ENCODE data around the gene VEGFC.

Gene VEGFC, protein sequence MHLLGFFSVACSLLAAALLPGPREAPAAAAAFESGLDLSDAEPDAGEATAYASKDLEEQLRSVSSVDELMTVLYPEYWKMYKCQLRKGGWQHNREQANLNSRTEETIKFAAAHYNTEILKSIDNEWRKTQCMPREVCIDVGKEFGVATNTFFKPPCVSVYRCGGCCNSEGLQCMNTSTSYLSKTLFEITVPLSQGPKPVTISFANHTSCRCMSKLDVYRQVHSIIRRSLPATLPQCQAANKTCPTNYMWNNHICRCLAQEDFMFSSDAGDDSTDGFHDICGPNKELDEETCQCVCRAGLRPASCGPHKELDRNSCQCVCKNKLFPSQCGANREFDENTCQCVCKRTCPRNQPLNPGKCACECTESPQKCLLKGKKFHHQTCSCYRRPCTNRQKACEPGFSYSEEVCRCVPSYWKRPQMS

DNA sequence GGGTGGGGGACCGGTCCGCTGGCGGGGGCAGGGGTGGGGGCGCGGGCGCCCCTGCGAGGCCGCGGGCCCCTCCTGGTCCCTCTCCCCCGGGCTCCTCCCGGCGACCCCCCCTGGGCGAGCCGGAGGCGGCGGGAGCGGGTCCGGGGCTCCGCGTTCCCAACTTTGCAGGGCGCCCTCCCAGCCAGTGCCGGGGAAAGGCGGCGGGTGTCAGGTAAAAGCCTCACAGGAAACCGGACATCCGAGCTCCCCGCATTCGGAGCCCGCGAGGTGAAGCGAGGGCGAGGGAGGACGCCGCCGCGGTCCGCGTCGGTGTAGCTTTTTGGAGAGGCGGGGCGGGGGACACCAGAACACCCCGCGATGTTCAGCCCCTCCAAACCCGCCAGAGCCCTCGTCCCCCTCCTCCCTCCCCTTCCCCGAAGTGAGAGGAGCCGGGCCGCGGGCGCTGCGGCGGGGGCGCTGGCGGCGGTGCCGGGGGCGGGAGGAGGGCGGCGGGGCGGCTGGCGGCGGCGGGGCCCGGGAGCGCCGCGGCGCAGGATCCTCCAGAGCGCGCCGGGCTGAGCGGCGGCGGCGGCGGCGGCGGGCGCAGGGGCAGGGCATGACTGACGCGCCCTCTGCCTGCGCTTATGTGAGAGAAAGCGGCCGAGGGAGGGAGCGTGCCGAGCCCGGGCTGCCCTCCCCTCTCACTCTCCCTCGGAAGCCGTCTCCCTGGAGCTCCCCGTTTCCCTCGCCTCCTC is at the start of gene VEGFC:
TSS of gene VEGFC (minus strand) at position 597 of the 734 bp plus-strand sequence. CDS start 611 bp downstream, outside the sequence.
- DNase-seq (ENCODE audit: low read depth in 2 of 2) = no peak

DNA sequence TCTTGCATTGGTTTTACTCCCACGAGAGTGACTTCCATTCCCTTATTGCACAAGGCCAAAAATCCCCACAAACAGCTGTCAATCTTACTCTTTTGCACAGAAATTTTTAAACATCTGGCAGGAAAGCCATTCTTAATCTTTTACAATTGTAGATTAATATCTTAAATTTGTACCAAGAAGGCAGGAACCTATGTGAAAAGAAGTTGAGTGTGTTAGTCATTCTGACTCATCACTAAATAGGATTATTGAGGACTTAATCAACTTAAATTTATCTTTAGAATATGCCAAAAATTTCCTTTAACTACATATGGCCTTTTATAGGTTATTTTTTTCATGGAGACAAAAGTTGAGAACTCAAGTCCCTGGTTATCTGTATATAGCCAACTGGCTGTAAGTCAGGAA is 49.0 kb upstream of the VEGFC start:
- DNase-seq (ENCODE audit: low read depth in 2 of 2) = no peak

DNA sequence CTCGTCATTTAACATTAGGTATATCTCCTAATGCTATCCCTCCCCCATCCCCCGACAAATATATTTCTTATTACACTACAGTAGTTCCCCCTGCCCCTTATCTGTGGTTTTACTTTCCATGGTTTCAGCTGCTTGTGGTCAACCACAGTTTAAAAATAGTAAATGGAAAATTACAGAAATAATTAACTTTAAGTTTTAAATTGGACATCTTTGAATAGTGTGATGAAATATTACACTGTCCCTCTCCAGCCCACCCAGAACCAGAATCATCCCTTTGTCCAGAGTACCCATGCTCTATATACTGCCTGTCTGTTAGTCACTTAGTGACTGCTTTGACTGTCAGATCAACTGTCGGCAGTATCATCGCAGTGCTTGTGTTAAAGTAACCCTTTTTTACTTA is 47.4 kb upstream of the VEGFC start:
- DNase-seq (ENCODE audit: low read depth in 2 of 2) = no peak

DNA sequence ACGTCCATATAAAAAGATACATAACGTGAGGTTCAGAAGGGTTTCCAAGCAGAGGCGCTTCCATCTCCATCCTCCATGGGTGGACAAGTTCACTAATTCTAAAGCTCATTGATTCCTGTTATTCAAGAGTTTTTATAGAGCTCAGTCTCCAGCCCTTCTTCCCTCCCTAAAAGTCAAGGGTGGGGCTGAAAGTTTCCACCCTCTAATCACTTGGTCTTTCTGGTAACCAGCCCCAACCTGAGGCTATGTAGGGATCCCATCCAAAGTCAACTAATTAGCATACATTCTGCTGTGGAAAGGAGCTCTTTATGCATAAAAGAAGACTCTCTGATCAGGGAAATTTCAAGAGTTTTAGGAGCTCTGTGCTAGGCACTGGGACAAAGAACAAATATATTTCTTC is 46.9 kb upstream of the VEGFC start:
- no peak for DNase-seq (ENCODE audit: low read depth in 2 of 2)

DNA sequence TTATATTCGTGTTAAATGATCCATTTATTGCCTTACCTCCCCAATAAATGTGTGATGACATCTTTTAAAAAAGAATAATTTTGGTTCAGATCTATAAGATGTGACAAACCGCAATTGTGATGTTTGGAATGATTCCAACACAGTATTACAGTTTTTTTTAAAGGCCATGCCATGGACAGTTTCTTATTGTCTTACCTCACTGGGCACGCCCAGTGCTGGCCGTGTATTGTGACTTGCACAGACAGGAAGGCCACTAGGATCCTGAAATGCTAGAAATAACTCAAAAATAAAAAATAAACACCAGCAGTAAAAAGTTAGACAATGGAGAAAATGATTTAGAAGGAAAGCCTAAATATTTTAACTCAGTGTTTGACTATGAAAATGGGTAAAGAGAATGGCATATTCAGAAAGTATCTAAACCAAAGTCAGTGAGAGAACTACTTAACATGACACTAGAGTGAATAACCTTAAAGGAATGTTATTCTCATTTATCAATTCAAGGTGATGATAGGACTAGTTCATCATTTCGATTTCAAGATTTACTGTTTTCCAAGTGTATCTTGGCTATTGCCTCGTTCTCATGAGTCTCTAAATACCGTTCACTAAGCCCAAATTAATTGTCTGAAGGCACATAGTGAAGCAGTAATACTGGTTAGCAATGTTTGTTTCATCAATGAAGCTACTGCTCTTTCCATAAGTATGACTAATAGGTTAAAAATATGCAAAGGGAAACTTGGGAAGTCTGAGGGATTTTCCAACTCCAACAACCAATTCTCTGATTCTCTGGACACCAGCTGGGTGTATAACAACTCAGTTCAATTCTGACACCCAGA is 46.1 kb upstream of the VEGFC start:
- no peak for DNase-seq (ENCODE audit: low read depth in 2 of 2)

DNA sequence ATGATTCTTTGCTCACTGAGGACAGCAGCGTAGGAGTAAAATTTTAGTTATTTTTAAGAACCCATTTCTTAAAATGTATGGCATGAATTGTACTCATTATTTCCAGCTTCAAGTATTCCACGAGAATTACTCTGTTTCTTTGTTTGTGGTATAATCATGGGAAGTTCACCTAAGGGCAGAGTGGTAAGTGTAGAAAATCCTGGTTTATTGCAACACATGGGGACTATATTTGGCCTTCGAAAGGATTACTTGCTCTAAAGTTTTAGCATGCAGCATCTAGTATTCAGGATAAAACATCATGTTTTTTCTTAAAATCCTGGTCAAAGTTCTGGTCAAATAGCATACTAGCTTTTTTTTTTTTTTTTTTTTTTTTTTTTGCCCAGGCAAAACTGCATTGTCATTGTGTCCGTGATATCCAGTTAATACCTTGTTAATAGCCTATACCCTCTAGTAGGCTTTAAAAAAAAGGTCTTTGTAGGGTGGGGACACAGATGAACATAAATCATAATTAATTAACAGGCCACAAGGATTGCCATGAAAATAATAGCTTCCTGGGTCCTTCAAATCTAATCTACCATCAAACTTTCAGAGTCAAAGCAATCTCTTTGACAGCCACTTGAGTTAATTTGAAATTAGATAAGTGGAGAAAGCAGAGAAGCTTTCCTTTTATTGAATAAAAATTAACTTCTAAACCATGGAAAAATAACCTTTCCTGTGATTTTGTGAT is 44.6 kb upstream of the VEGFC start:
- DNase-seq (ENCODE audit: low read depth in 2 of 2) = no peak

DNA sequence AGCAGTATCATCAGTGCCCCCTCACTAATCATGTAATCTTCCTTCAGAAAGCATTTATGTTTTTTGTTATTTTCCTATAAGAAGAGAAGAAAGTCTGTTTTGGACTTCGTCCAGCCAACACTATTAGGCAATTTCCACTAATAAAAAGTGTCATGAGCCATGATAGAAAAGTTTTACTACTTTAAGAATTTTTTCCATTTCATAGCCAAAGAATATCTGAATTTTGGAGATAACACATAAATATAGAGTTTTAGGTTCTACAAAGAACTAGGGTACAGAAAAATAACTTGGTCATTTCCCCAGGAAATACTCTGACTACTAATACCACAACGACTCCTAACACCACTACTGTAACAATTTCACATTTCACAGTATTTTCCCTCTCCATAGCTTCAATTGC is 41.8 kb upstream of the VEGFC start:
- no peak for DNase-seq (ENCODE audit: low read depth in 2 of 2)

DNA sequence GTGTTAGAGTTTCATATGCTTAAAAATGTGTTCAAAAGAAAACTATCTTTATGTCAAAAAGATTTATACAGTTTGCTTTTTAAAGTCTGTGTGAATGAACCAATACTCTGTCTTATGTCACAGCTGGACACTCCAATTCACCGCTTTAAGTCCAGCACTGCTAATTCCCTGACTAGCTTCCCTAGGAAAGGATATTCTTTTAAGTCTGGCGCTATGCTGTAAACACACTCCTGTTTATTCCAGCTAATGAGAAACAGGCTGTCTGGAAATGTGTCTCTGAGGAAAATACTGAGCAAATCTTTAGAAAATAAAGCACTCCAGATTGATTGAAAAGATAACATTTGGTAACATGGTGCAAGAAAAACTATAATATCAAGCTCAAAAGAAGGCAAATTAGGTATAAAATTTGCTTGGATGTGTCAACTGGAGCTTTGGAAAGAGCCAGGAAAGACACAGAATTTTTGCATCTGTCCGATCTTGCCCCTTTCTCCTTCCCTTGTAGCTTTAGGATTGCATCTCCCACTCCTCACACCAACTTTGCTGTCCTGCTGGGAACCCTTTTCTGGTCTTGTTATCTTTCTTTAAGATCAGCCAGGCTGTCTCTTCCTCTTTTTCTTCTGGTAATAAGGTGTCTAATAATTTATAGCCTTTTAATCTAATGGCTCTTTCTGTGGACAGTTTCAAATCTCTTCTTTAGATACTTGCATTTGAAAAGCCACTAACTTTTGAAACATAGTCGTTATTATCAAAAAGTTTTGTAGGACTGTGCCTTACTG is 40.9 kb upstream of the VEGFC start:
- no peak for DNase-seq (ENCODE audit: low read depth in 2 of 2)

DNA sequence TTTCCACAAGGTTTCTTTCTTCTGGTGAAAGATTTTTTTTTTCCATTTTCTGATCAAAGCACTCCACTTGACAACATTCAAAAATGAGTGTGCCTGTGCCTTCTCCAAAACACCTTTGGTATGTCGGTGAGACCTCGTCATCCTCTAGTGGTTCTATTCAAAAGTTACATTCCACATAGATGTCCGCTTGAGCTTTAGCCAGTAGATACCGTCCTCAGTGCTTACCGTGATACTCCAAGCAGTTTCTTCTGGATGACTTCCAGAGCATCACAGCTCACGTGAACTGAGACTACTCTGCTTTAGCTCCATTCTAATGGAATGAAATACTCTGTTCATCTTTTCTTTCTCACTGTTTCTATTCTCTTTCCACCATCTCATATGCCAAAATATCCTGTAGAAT is 38.2 kb upstream of the VEGFC start:
- no peak for DNase-seq (ENCODE audit: low read depth in 2 of 2)

DNA sequence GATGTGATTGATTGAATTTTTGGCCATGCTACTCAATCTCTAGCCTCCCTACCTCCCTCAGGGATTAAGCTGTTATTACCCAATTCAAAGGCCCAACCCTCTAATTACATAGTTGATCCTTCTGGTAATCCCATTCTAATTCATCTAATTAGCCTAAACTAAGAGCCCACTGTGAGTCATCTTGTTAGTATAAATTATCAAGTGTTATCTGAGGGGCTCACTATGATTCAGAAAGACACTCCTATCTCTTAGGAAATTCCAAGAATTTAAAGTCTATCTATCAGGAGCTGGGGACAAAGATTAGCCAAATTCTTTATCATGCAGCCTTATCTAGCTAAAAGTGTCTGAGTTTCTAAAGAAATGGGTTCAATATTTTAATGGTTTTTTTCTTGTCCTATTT is 32.9 kb upstream of the VEGFC start:
- DNase-seq (ENCODE audit: low read depth in 2 of 2) = no peak

DNA sequence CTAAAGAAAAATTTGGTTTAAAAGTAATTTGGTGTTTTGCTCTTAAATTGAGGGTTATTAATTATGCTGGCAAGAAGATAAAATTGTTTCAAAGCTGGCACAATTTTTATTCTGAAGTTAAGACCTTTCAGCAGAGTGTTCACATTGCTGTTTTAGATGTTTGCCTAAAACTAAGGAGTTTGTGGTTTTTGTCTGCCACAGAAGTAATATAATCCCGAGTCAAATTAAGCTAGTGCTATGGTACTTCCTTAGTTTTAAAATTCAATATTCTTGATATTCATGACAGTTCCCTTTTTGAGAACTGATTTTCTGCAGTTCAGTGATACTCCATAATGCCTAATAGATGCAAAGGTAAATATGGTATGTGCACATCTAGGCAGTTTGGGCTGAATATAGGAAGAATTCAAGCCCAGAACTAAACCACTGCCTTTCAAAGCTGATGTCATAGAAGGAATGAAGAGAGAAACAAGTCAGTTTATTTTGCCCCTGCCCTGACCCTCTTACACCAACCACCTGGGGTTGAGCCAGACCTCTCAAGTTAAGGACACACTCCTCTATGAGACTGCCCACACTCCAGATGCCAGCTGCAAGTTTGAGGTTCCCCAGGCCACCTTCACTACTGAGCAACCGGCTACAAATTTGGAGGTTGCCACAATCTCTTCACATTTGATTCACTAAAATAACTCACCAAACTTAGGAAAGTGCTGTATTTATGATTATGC is 32.1 kb upstream of the VEGFC start:
- no peak for DNase-seq (ENCODE audit: low read depth in 2 of 2)

DNA sequence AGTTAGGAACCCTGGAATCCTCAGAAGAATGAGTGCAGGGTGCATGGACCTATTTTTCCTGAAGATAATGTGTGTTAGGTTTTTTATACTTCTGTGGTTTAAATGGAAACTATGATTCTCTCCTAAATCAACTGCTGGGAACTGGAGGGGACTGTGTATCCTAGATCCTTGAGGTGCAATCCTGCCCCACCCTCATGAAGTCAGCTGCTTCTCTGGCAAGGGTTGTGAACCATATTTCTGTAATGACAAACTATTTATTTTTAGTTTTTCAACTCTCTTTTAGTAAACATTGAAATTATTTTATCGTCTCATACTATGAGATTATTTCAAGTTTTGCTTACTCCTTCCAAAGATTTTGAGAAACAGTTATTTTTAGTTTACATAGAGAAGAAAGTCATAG is 25.8 kb upstream of the VEGFC start:
- no peak for DNase-seq (ENCODE audit: low read depth in 2 of 2)

DNA sequence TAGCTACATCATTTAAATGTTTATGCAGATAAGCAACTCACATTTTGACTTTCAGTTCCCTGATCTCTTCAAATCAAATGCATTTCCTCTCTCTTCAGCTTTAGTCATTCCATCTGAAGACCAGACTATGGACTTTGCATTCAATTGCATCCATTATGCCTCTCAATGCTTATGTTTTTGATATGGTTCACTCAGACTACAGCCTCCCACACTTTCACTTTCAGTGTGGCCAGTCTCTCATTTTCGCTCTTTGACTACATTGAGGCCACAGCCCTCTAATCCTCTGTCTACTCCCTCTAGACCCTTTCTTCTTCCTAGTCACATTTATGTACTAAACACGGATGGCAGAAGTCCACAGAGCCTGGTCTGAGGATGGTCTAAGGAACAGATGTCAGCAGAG is 24.5 kb upstream of the VEGFC start:
- DNase-seq (ENCODE audit: low read depth in 2 of 2) = no peak

DNA sequence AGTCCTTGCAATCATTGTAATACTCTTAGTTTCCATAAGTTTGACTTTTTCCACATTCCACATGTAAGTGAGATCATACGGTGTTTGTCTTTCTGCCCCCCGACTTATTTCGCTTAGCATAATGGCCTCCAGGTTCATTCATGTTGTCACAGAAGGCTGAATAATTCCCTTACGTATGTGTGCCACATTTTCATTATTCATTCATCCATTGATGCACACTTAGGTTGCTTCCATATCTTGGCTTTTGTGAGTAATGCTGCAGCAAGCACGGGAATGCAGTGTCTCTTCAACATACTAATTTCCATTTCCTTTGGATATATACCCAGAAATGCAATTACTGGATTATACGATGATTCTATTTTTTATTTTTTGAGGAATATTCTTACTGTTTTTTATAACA is 22.0 kb upstream of the VEGFC start:
- DNase-seq (ENCODE audit: low read depth in 2 of 2) = no peak

DNA sequence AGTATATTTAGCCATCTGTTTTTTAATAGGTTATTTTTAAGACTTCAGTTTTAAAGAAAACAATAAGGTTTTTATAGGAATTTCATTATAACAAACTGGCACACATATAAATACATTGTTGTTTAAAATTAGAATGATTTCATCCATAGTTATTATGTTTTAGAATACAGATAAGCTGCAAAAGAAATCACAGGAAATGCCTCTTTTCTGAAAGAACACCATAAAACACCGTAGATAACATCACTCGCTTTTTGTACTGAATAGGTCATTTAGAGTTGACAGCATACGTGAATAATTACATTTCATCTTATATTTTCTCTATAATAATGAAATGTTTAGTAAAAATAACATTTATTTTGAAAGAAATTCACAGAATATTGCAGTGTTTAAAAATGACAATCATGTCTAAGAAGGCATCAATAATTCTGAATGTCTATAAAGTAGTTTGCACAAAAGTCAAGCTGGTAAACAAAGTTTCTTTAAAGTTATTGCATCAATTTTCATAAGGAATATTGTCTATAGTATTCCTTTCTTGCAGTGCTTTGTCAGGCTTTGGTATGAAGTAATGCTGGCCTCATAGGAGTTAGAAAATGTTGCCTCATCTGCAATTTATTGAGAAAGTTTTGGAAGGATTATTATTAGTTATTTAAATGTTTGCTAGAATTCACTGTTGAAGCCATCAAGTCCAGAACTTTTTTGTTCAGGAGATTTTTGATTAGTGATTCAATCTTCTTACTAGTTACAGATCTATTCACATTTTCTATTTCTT is 17.9 kb upstream of the VEGFC start:
- DNase-seq (ENCODE audit: low read depth in 2 of 2) = no peak

DNA sequence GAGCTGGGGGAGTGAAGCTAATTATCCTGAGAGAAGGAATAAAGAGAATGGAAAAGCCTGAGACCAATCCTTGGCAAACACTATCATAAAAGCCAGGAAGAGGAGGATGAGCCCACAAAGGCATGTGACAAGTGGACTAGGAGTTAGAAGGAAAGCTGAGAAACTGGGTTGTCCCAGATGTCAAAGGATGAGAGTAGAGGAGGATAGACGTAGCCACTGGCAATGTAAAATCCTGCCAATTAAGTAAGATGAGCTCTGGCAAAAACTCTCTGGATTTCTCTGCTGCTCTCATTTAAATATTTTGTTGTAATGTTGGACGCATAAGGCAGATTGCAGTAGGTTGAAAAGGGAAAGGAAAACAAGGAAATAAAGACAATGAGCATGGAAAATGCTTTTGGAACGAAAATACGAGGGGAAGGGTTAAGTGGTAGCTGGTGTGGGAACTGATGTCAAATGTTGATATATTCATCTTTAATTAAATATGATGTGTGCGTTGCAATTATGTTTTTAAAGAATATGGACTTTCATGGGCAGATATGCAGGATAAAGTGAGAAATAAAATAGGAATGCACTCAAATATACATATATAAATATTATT is 14.2 kb upstream of the VEGFC start:
- DNase-seq (ENCODE audit: low read depth in 2 of 2) = no peak

DNA sequence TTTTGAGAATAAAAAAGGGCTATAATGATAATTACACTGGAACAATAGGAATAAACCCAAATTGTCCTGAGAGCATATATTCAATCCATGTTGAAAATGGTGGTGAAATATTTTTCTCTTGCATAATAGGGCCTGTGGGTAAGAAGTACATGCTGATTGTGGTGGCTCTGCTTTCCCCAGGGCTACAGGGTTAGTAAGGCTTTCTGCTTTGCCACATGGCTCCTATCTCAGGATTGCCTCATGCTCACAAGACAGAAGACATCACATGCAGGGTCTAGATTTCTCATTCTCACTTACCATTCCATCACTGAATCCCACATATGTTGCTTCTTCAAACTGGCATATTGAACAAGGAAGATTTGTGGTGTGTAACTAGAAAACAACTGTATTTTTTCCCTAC is 12.4 kb upstream of the VEGFC start:
- DNase-seq (ENCODE audit: low read depth in 2 of 2) = no peak

DNA sequence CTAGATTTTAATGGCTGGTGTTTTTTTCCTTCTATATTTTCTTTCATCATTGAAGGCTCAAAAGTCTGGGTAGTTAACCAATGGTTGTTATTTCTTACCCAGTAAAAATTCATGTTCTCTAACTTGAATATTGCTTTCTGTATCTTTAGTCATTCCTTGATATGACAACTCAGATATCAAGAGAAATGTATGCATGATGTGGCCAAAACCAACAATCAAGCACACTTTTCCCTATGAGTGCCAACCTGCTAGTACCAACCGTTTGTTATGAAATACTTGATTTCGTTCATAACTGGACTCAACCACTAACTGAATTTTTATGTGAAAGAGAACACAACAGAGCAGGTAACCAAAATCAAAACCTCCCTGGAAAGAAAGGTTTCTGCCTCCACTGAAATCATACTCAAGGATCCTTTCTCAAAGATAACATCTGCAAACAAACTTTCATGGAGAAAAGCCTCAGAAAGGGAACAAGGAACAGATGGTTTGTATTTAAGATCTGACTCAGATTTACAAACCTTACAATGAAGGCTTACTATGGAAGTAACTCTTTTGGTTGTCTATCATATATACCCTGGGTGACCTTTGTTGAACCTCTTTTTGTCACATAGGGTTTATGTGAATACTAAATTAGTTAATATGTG is 8.3 kb upstream of the VEGFC start:
- DNase-seq (ENCODE audit: low read depth in 2 of 2) = no peak

DNA sequence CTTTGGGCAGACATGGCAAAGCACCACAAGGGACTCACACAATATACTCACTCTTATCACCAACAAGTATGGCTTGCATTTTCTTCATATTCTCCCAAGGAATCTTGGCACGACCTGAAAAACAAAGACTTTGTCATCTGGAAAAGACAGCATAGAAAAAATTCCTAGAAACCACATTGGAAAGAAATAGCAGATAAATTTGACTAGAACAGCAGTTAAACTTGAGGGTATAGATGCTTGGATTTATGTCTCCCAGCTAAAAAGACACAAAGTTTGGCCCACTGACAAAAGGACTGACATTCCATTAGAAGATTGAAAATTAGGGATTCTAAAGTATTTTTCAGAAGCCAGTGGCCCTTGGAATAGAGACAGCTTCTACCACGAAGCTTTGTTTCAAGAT is 6.9 kb upstream of the VEGFC start:
- no peak for DNase-seq (ENCODE audit: low read depth in 2 of 2)

Data from stimulated activated CD4-positive, alpha-beta T cell treated with anti-CD3 and anti-CD28 coated beads, Interleukin-1b, Interleukin-23, amount 100 ng/mL, for 4 hours (primary cell).